ENCODE measurements around the gene TMEM132D. TPM values are rescaled to one million over a fixed set of nuclear protein-coding genes. Genes with fewer than 3 reads are reported as not detected.

The TMEM132D gene
- polyA plus RNA-seq, 1 donor from 2014 or later: 1.3 TPM

DNA sequence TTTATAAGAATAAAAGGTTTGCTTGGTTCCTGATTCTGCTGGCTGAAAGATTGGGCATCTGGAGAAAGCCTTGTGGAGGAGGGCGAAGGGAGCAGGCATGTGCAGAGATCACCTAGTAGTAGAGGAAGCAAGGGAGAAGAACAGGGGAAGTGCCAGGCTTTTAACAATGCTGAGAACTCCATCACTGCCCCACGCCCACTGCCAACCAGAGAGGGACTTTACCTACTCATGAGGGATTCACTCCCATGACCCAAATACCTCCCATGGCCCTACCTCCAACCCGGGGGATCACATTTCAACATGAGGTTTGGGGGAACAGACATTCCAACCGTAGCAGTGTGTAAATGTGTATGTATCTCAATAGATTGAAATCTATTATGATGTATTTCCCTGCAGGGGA, 690.3 kb downstream of the TMEM132D start:
- H3F3A ChIP-seq (ENCODE audit: insufficient read depth, low read length, poor library complexity, severe bottlenecking): no peaks in the 10 kb centered on the region
- no peaks in the 10 kb centered on the region for H4K20me1 ChIP-seq (ENCODE audit: insufficient read depth)
- no peaks in the 10 kb centered on the region for H3K9me3 ChIP-seq (ENCODE audit: low read length)
- H3K79me2 ChIP-seq (replicated peaks; ENCODE audit: insufficient read depth, low read length): no peaks in the 10 kb centered on the region
- H3K27ac ChIP-seq (ENCODE audit: low read length): no peak overlapping the region
- no peak for TF ChIP-seq EP300 (conservative IDR thresholded peaks at IDR 0.05; ENCODE audit: poor library complexity, severe bottlenecking)
- TF ChIP-seq, protein P1, sequence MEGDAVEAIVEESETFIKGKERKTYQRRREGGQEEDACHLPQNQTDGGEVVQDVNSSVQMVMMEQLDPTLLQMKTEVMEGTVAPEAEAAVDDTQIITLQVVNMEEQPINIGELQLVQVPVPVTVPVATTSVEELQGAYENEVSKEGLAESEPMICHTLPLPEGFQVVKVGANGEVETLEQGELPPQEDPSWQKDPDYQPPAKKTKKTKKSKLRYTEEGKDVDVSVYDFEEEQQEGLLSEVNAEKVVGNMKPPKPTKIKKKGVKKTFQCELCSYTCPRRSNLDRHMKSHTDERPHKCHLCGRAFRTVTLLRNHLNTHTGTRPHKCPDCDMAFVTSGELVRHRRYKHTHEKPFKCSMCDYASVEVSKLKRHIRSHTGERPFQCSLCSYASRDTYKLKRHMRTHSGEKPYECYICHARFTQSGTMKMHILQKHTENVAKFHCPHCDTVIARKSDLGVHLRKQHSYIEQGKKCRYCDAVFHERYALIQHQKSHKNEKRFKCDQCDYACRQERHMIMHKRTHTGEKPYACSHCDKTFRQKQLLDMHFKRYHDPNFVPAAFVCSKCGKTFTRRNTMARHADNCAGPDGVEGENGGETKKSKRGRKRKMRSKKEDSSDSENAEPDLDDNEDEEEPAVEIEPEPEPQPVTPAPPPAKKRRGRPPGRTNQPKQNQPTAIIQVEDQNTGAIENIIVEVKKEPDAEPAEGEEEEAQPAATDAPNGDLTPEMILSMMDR (IDR thresholded peaks at IDR 0.05; ENCODE audit: poor library complexity, severe bottlenecking): no peak
- no peak for TF ChIP-seq SMC3 (conservative IDR thresholded peaks at IDR 0.05; ENCODE audit: poor library complexity)
- TF ChIP-seq, protein P2, sequence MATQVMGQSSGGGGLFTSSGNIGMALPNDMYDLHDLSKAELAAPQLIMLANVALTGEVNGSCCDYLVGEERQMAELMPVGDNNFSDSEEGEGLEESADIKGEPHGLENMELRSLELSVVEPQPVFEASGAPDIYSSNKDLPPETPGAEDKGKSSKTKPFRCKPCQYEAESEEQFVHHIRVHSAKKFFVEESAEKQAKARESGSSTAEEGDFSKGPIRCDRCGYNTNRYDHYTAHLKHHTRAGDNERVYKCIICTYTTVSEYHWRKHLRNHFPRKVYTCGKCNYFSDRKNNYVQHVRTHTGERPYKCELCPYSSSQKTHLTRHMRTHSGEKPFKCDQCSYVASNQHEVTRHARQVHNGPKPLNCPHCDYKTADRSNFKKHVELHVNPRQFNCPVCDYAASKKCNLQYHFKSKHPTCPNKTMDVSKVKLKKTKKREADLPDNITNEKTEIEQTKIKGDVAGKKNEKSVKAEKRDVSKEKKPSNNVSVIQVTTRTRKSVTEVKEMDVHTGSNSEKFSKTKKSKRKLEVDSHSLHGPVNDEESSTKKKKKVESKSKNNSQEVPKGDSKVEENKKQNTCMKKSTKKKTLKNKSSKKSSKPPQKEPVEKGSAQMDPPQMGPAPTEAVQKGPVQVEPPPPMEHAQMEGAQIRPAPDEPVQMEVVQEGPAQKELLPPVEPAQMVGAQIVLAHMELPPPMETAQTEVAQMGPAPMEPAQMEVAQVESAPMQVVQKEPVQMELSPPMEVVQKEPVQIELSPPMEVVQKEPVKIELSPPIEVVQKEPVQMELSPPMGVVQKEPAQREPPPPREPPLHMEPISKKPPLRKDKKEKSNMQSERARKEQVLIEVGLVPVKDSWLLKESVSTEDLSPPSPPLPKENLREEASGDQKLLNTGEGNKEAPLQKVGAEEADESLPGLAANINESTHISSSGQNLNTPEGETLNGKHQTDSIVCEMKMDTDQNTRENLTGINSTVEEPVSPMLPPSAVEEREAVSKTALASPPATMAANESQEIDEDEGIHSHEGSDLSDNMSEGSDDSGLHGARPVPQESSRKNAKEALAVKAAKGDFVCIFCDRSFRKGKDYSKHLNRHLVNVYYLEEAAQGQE (IDR thresholded peaks at IDR 0.05; ENCODE audit: borderline replicate concordance): no peak
- no peak for TF ChIP-seq MXI1 (conservative IDR thresholded peaks at IDR 0.05; ENCODE audit: poor library complexity, severe bottlenecking)
- TF ChIP-seq TAF1 (IDR thresholded peaks at IDR 0.05; ENCODE audit: low read depth): no peak
- TF ChIP-seq RAD21 (conservative IDR thresholded peaks at IDR 0.05): no peak
- TF ChIP-seq POLR2AphosphoS5 (IDR thresholded peaks at IDR 0.05): no peak
- no peak for TF ChIP-seq EZH2 (IDR thresholded peaks at IDR 0.05; ENCODE audit: borderline replicate concordance, insufficient read depth, low read length, poor library complexity, severe bottlenecking)
- H3K9me2 ChIP-seq (ENCODE audit: insufficient read depth, low read length): no peaks in the 10 kb centered on the region
- no peak overlapping the region for H3K4me3 ChIP-seq (ENCODE audit: low read length)
- H3K4me2 ChIP-seq (ENCODE audit: low read length): no peak overlapping the region
- H3K9ac ChIP-seq (ENCODE audit: low read length): no peak overlapping the region
- H3K27me3 ChIP-seq (ENCODE audit: insufficient read depth, low read depth, low read length): no peaks in the 10 kb centered on the region
- no peaks in the 10 kb centered on the region for H3K36me3 ChIP-seq (ENCODE audit: insufficient read depth, low read length)
- H2AFZ ChIP-seq (ENCODE audit: low read depth, low read length): no peak overlapping the region

DNA sequence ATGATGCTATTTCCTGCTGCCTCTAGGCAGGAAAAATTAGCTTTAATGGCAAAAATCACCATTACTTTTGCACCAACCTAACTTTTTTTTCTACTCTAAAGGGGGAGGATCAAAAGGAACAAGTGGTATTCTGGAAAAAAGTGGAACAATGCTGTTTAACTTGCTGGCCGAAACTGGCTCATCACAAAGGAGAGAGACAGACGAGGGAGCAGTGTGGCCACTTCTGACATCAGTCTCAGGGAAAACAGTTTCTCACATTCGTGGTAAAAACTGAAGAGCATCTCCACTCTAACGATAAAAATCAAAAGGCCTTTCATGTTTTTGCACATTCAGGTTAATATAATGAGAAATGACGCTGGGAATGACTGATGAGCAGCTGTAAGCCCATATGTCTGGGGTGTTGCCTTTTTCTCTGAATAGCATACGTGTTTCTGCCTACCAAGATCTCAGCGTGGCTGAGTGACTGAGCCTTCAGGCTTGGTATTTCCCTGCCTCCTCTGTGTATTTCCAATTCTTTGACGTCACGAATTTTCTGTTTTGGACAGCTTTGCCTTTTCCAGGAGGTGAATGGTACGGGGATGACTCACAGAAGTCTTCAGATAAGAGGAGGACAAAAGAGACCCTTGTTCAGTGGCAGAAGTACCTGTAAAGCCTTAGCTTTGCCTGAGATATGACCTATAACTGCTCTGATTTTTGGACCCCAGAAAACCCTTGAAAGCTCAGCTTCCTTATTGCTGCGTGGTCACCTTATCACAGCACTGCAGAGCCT, 691.8 kb downstream of the TMEM132D start:
- Histone ChIP-seq H2AFZ (ENCODE audit: low read depth, low read length) (no peak overlapping the region), H3K4me2 (ENCODE audit: low read length) (no peak overlapping the region), H3K9me2 (ENCODE audit: insufficient read depth, low read length) (no peaks in the 10 kb centered on the region), H3K27me3 (ENCODE audit: insufficient read depth, low read depth, low read length) (no peaks in the 10 kb centered on the region), H3K27ac (ENCODE audit: low read length) (no peak overlapping the region), H3K9ac (ENCODE audit: low read length) (no peak overlapping the region), H3K4me3 (ENCODE audit: low read length) (no peak overlapping the region), H4K20me1 (ENCODE audit: insufficient read depth) (no peaks in the 10 kb centered on the region), H3K79me2 (replicated peaks; ENCODE audit: insufficient read depth, low read length) (no peaks in the 10 kb centered on the region), H3K36me3 (ENCODE audit: insufficient read depth, low read length) (no peaks in the 10 kb centered on the region), H3K9me3 (ENCODE audit: low read length) (no peaks in the 10 kb centered on the region), H3F3A (ENCODE audit: insufficient read depth, low read length, poor library complexity, severe bottlenecking) (no peaks in the 10 kb centered on the region)
- TF ChIP-seq MXI1 (conservative IDR thresholded peaks at IDR 0.05; ENCODE audit: poor library complexity, severe bottlenecking) (no peak), POLR2AphosphoS5 (IDR thresholded peaks at IDR 0.05) (no peak), TAF1 (IDR thresholded peaks at IDR 0.05; ENCODE audit: low read depth) (no peak), RAD21 (conservative IDR thresholded peaks at IDR 0.05) (no peak), SMC3 (conservative IDR thresholded peaks at IDR 0.05; ENCODE audit: poor library complexity) (no peak), EP300 (conservative IDR thresholded peaks at IDR 0.05; ENCODE audit: poor library complexity, severe bottlenecking) (no peak), EZH2 (IDR thresholded peaks at IDR 0.05; ENCODE audit: borderline replicate concordance, insufficient read depth, low read length, poor library complexity, severe bottlenecking) (no peak)
- TF ChIP-seq, protein P1 (IDR thresholded peaks at IDR 0.05; ENCODE audit: poor library complexity, severe bottlenecking): no peak
- TF ChIP-seq, protein P2 (IDR thresholded peaks at IDR 0.05; ENCODE audit: borderline replicate concordance): no peak

Measured in neural cell (in vitro differentiated cells).